Hepatocyte (in vitro differentiated cells): ENCODE measurements around the gene PECR. TPM values are rescaled to one million over a fixed set of nuclear protein-coding genes. Genes with fewer than 3 reads are reported as not detected.

ENCODE experiments used
- DNase-seq: peaks from one replicate; pipeline ENCODE4 v3.0.0-alpha.2; 2016; ENCODE audit warnings: low spot score
- H2AFZ ChIP-seq: fragments of 200-600 bp; sonication (generic); 2 replicates; pipeline ENCODE4 v1.6.0; 2016; ENCODE audit warnings: antibody characterized with exemption, mild to moderate bottlenecking
- H3K27ac ChIP-seq: fragments of 200-600 bp; sonication (generic); 2 replicates; pipeline ENCODE4 v1.5.1; 2016; ENCODE audit warnings: mild to moderate bottlenecking
- H3K27me3 ChIP-seq: fragments of 200-600 bp; sonication (generic); 2 replicates; pipeline ENCODE4 v1.6.1; 2016
- H3K36me3 ChIP-seq: fragments of 200-600 bp; sonication (generic); replicated peaks from 2 replicates; pipeline ENCODE4 v1.5.1; 2016; ENCODE audit warnings: low read depth; ENCODE audit not compliant: insufficient read depth
- H3K4me1 ChIP-seq: fragments of 200-600 bp; sonication (generic); 2 replicates; pipeline ENCODE4 v1.5.1; 2016; ENCODE audit warnings: mild to moderate bottlenecking, moderate library complexity; ENCODE audit not compliant: insufficient read depth
- H3K4me2 ChIP-seq: fragments of 200-600 bp; sonication (generic); 2 replicates; pipeline ENCODE4 v1.6.0; 2016
- H3K4me3 ChIP-seq: fragments of 200-600 bp; sonication (generic); 2 replicates; pipeline ENCODE4 v1.5.1; 2016; ENCODE audit warnings: mild to moderate bottlenecking
- H3K79me2 ChIP-seq: fragments of 200-600 bp; sonication (generic); 2 replicates; pipeline ENCODE4 v1.6.0; 2017; ENCODE audit warnings: mild to moderate bottlenecking
- H3K9me2 ChIP-seq: fragments of 200-600 bp; sonication (generic); replicated peaks from 2 replicates; pipeline ENCODE4 v1.6.0; 2017; ENCODE audit warnings: mild to moderate bottlenecking; ENCODE audit not compliant: insufficient read depth
- H3K9me3 ChIP-seq: fragments of 200-600 bp; sonication (generic); 2 replicates; pipeline ENCODE4 v1.5.1; 2016; ENCODE audit warnings: low read depth, mild to moderate bottlenecking
- H4K20me1 ChIP-seq: fragments of 200-600 bp; sonication (generic); 2 replicates; pipeline ENCODE4 v1.6.0; 2016; ENCODE audit warnings: mild to moderate bottlenecking; ENCODE audit not compliant: insufficient read depth, poor library complexity, severe bottlenecking
- CTCF ChIP-seq: fragments of 200-600 bp; sonication (generic); IDR thresholded peaks from 2 replicates; pipeline ENCODE4 v1.5.1; 2016; ENCODE audit warnings: antibody characterized with exemption, mild to moderate bottlenecking; ENCODE audit not compliant: poor library complexity
- EZH2 ChIP-seq: fragments of 200-600 bp; sonication (generic); IDR thresholded peaks from 2 replicates; pipeline ENCODE4 v1.6.1; 2016; ENCODE audit warnings: antibody characterized with exemption, mild to moderate bottlenecking, borderline replicate concordance
- EZH2phosphoT487 ChIP-seq: fragments of 200-600 bp; sonication (generic); IDR thresholded peaks from one replicate; pipeline ENCODE4 v1.6.1; 2018; ENCODE audit warnings: antibody characterized with exemption, mild to moderate bottlenecking, low read depth, moderate library complexity; ENCODE audit not compliant: unreplicated experiment, severe bottlenecking
- WGBS: methylation state at CpG from one replicate; pipeline ENCODE4 v1.1.6; 2016; ENCODE audit warnings: low lambda C conversion rate; ENCODE audit errors: missing lambda C conversion rate; 5-methylcytosine and 5-hydroxymethylcytosine counted together
- polyA plus RNA-seq: library from polyadenylated mRNA; unstranded; fragments of >200 nt; fragmentation: Nextera tagmentation; extraction: Ambion mirVana; gene quantifications from 2 replicates; pipeline ENCODE4 v1.2.1, GENCODE V29; 2016
- total RNA-seq: library from RNA; depleted of rRNA; stranded (reverse); fragments of >200 nt; gene quantifications from 2 replicates; pipeline ENCODE4 v1.2.3, GENCODE V29; 2014

PECR gene
- total and polyA plus RNA-seq, 2 experiments from 2014 or later: 17.4 to 32.4 TPM

GRCh38 chr2:216098421-216099334, 17.1 kb upstream of the PECR start:
- Histone ChIP-seq H3K27me3 (no peaks in the 10 kb centered on the region), H3K4me1 (no peaks in the 10 kb centered on the region), H3K9me3 (no peaks in the 10 kb centered on the region), H3K4me2 (no peak overlapping the region), H3K4me3 (no peak overlapping the region), H3K27ac (no peak overlapping the region), H3K79me2 (no peaks in the 10 kb centered on the region), H3K9me2 (no peaks in the 10 kb centered on the region), H4K20me1 (no peaks in the 10 kb centered on the region), H3K36me3 (no peaks in the 10 kb centered on the region), H2AFZ (no peak overlapping the region)
- WGBS: 94% methylated on average over 9 of the region's 9 CpGs
- no peak for DNase-seq
- no peak for TF ChIP-seq CTCF
- no peak for TF ChIP-seq EZH2
- no peak for TF ChIP-seq EZH2phosphoT487

- TF ChIP-seq EZH2: no peak
- TF ChIP-seq CTCF: no peak
- TF ChIP-seq EZH2phosphoT487: no peak
- 84% methylated on average over 3 of the region's 3 CpGs for WGBS
- DNase-seq: no peak
Measured at GRCh38 chr2:216094701-216095100, 13.1 kb upstream of the PECR start.

GRCh38 chr2:216092646-216093045, 11.0 kb upstream of the PECR start:
- H3K9me3 ChIP-seq: no peaks in the 10 kb centered on the region
- H3K27me3 ChIP-seq: no peaks in the 10 kb centered on the region
- no peaks in the 10 kb centered on the region for H3K9me2 ChIP-seq
- 71% methylated on average over 2 of the region's 2 CpGs for WGBS
- no peak for DNase-seq
- TF ChIP-seq CTCF: no peak
- H3K4me2 ChIP-seq: no peak overlapping the region
- no peaks in the 10 kb centered on the region for H3K79me2 ChIP-seq
- H3K4me1 ChIP-seq: no peaks in the 10 kb centered on the region
- H3K4me3 ChIP-seq: no peak overlapping the region
- H3K36me3 ChIP-seq: no peaks in the 10 kb centered on the region
- H3K27ac ChIP-seq: no peak overlapping the region
- H4K20me1 ChIP-seq: no peaks in the 10 kb centered on the region
- no peak overlapping the region for H2AFZ ChIP-seq

More at GRCh38 chr2:216094701-216095100, 13.1 kb upstream of the PECR start:
- Histone ChIP-seq H3K36me3 (no peaks in the 10 kb centered on the region), H3K4me3 (no peak overlapping the region), H3K4me2 (no peak overlapping the region), H3K9me3 (no peaks in the 10 kb centered on the region), H4K20me1 (no peaks in the 10 kb centered on the region), H3K27ac (no peak overlapping the region), H3K79me2 (no peaks in the 10 kb centered on the region), H2AFZ (no peak overlapping the region), H3K4me1 (no peaks in the 10 kb centered on the region), H3K27me3 (no peaks in the 10 kb centered on the region), H3K9me2 (no peaks in the 10 kb centered on the region)
